ENCODE results near the gene EIF2D. TPM values are rescaled to one million over a fixed set of nuclear protein-coding genes. Genes with fewer than 3 reads are reported as not detected.
A peak's percentile ranks its signal among the peaks of the same experiment; 100 is the strongest.

EIF2D gene
- total and polyA plus RNA-seq, 8 donors = 16.9 to 130 (median 48.8) TPM

- H3K9me3 ChIP-seq = no peaks in the 10 kb centered on the region
- 90 to 97% (median 91%) methylated on average over 7 of the region's 7 CpGs for WGBS, 5 donors
- H3K36me3 ChIP-seq = peaks cover 41 to 97% (median 92%) of the 10 kb centered on the region in 4 donors
- H3K4me1 ChIP-seq = peaks cover 0 to 40% (median 15%) of the 10 kb centered on the region in 4 donors
- no peak for DNase-seq
- intact Hi-C loops (cut with DNase I; ENCODE audit: low total_unique reads) = no loop called here
- no peak overlapping the region for H3K27ac ChIP-seq
- TF ChIP-seq POLR2A (IDR thresholded peaks at IDR 0.05) (no peak), EP300 (IDR thresholded peaks at IDR 0.05) (no peak), POLR2AphosphoS5 (IDR thresholded peaks at IDR 0.05) (no peak), CTCF (IDR thresholded peaks at IDR 0.05) (no peak)
- no peaks in the 10 kb centered on the region for H3K27me3 ChIP-seq
- no peak overlapping the region for H3K4me3 ChIP-seq
Measured at GRCh38 chr1:206593351-206593925, 18.8 kb downstream of the EIF2D start.

- peak overlapping the region in 1 of 5 donors; percentile 58 for H3K27ac ChIP-seq
- WGBS, 5 donors = 89 to 94% (median 91%) methylated on average over 9 of the region's 9 CpGs
- peaks cover 0 to 50% (median 23%) of the 10 kb centered on the region in 4 donors for H3K4me1 ChIP-seq
- no peaks in the 10 kb centered on the region for H3K27me3 ChIP-seq
- TF ChIP-seq CTCF (IDR thresholded peaks at IDR 0.05) (no peak), POLR2A (IDR thresholded peaks at IDR 0.05) (no peak), EP300 (IDR thresholded peaks at IDR 0.05) (no peak), POLR2AphosphoS5 (IDR thresholded peaks at IDR 0.05) (no peak)
- no peak overlapping the region for H3K4me3 ChIP-seq
- DNase-seq = no peak
- H3K36me3 ChIP-seq = peaks cover 38 to 97% (median 92%) of the 10 kb centered on the region in 4 donors
- no peaks in the 10 kb centered on the region for H3K9me3 ChIP-seq
- intact Hi-C loops (cut with DNase I; ENCODE audit: low total_unique reads) = no loop called here
Measured at GRCh38 chr1:206591696-206592095, 20.6 kb downstream of the EIF2D start.

- H3K9me3 ChIP-seq = no peaks in the 10 kb centered on the region
- H3K4me1 ChIP-seq = peaks cover 0 to 50% (median 26%) of the 10 kb centered on the region in 4 donors
- WGBS, 5 donors = 72 to 89% (median 87%) methylated on average over 5 of the region's 5 CpGs
- intact Hi-C loops (cut with DNase I; ENCODE audit: low total_unique reads) = no loop called here
- no peak overlapping the region for H3K4me3 ChIP-seq
- H3K36me3 ChIP-seq = peaks cover 33 to 97% (median 92%) of the 10 kb centered on the region in 4 donors
- no peaks in the 10 kb centered on the region for H3K27me3 ChIP-seq
- H3K27ac ChIP-seq = peak overlapping the region in 1 of 5 donors; percentile 58
- TF ChIP-seq POLR2AphosphoS5 (IDR thresholded peaks at IDR 0.05) = no peak
- TF ChIP-seq CTCF (IDR thresholded peaks at IDR 0.05) = no peak
- TF ChIP-seq EP300 (IDR thresholded peaks at IDR 0.05) = no peak
- no peak for TF ChIP-seq POLR2A (IDR thresholded peaks at IDR 0.05)
- no peak for DNase-seq
Measured at GRCh38 chr1:206591226-206591625, 21.0 kb downstream of the EIF2D start.

GRCh38 chr1:206590025-206590758 lies 22.1 kb downstream of the EIF2D start:
- peak overlapping the region in 3 of 5 donors; percentile 54 to 78 (median 58) for H3K27ac ChIP-seq
- no peak overlapping the region for H3K4me3 ChIP-seq
- peaks cover 32 to 97% (median 92%) of the 10 kb centered on the region in 4 donors for H3K36me3 ChIP-seq
- intact Hi-C loops (cut with DNase I; ENCODE audit: low total_unique reads) = no loop called here
- no peaks in the 10 kb centered on the region for H3K9me3 ChIP-seq
- TF ChIP-seq EP300 (IDR thresholded peaks at IDR 0.05) (no peak), POLR2A (IDR thresholded peaks at IDR 0.05) (no peak), CTCF (IDR thresholded peaks at IDR 0.05) (peak in 1 of 7 experiments; percentile 23), POLR2AphosphoS5 (IDR thresholded peaks at IDR 0.05) (peak in 1 of 3 donors; percentile 28)
- peaks cover 0 to 50% (median 26%) of the 10 kb centered on the region in 4 donors for H3K4me1 ChIP-seq
- no peak for DNase-seq
- 35 to 43% (median 39%) methylated on average over 8 of the region's 8 CpGs for WGBS, 5 donors
- H3K27me3 ChIP-seq = no peaks in the 10 kb centered on the region
